ENCODE data around the gene FAM107B.
A peak's percentile ranks its signal among the peaks of the same experiment; 100 is the strongest.

FAM107B gene

DNA sequence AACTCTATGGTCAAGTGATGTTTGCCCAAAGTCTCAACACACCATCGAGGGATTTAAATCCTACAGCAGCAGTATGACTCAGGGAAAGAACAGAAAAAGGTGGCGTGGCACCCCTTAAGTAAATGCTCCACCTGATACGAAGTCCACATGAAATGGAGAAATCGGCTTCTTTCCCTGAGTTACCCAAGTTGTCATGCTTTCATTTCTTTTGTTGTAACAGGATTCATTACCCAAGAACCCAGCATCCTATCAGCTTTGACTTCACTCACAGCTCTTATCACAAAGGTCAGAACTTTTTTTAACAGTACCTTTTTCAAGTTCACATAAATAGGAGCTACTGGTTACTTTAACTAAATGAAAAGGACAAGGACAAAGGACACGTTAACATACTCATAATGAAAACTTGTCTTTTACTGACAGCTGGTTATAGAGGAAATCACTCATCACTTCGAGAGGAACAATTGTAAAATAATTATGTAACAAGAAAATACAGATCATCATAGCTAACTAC is 224.2 kb downstream of the FAM107B start:
- no peak for DNase-seq

DNA sequence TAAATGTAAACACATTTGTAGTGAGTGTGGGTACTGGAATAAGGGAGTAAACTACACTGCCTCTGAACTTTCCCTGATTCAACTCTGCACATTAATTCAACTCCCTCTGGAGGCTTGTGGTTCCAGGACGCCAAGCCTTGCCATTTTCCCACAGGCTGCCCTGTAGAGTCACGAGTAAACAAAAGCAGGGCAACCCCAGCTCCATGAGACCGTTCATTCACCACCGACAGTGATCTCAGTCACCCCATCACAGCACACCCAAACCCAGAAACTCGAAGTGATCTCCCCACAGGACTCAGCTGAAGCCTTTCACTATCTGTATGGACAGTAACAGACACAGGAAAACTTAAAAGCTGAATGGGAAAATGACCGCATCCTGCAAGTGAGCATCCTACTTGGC is 225.2 kb downstream of the FAM107B start:
- DNase-seq = no peak

DNA sequence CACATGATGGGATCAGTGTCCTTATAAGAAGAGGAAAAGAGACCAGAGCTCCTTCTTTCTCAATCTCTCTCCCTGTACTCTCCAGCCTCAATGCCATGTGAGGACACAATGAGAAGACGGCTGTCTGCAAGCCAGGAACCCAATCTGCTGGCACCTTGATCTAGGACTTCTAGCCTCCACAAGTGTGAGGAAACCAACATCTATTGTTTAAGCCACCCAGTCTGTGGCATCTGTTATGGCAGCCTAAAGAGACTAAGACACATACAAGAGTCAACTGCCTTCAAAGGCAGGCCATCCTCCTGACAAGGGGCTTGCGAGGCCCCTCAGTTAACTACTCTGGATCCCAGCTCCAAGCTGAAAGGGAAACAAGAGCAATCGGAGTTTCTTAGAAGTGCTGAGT is 225.7 kb downstream of the FAM107B start:
- DNase-seq = no peak

DNA sequence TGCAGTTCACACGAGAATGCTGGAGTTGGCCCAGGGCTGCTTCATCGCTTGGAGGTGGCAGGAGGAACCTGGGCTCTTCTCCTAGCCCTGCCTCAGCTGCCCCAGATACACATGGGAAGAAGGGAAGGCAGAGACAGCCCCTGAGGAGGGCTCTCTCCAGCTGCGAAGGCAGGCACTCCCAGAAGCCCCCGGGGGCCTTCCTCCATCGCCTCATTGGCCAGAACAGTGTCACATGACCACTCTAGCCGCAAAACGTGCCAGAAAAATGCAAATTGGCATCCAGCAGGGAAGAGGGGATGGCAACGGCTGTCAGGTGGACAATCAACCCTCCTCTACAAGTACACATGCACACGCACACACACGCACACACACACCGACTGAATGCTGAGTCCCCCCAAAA is 226.2 kb downstream of the FAM107B start:
- DNase-seq = no peak

DNA sequence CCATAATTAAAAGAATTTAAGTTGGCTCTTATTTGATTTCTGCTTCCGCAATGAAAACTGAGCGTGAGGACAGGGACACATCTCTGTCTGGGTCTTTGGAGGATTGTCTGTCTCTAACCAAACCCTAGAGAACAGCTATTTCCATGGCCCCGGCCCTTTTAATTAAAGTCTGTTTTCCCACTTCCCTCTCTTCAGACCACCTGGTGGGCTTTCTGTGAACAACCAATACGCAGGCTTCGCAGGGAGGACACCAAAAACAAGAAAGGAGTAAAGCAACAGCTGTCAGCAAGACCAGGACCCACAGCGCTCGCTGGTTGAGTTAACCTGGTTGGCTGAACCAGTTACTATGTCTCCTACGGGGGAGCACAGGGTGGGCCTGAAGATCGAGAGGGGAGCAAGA is 226.9 kb downstream of the FAM107B start:
- no peak for DNase-seq

DNA sequence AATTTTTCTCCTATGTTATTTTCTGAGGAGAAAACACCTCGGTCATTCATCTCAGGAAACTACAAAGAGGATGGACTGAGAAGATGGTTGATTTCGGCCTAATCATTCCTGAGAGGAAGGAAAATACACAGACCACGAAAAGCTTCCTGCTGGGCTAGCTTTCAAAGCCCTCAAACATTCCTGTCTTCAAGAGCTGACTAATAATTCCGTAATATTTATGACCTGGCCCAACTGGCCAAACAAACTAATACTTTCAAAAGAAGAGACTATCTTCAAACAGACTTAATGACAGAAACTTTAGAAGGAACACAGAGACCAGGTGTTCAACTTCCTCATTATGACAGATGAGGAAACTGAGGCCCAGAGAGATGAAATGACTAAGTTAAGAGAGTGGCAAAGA is 228.9 kb downstream of the FAM107B start:
- no peak for DNase-seq

DNA sequence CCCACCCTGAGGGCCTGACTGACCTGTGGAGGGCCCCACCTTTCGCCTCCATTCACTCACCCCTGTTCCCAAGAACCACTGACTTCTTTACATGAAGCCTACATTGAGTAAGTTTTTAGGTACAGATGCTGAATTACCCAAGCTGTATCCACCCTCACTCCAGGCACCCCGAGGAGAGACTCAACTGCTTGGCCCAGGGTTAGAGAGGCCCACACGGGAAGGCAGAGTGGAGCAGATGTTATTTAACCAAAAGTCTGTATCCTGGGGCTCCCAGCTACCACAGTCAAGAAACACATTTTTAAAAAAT is 230.8 kb downstream of the FAM107B start:
- no peak for DNase-seq

DNA sequence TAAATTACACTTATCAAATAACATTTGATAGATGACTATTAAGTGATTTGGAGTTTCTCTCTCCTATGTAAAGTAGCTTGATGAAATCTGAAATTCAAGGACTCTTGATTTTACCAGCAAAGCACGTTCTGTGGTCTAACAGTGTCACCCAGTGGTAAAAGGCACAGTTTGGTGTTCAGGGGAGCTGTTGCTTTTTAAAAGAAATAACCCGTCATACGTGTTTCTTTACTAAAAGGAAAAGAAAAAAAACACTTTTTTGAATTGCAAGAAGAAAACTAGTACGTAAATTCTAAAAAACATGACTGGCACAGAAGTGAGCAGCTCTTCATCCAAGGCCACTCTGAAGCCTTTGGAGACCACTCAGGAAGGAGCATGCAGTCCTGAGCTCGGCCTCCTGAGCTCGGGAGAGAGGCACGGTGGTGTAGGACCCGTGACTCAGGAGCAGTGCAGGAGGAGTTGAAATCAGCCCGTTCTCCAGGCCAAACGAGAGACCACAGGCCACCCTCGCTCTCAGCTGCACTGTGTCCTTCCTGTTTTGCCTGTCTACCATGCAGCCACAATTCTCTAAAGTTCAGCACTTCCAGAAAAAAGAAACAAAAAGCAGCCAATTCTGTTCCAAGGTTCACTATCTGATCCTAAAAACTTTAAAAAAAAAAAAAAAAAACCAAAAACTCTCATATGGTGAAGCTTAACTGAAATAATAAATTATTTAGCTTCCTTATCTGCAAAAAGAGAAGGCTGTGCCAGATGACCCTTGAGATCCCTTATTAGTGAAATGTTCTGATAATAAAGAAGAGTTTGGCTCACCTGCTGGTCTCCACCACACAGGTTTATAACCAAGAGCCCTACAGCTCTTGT is 231.4 kb downstream of the FAM107B start:
- no peak for DNase-seq

DNA sequence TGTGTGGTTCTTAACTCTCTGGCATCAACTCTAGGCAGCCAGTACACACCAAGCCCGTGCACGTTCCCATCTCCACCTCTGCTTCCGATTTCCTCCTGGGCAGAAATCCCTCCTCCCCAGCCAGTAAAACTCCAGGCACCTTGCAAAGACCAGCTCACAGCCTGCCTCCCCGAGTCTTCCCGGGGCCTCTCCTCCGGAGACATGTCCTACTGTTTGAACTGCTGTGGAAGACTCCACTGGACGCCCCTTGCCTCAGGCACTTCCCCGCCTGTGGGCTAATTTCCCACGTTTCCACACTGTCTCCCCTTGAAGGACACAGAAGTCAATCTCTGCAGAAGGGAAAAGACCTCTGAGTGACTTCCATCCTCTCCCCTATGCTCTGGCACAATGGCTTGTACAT is 233.3 kb downstream of the FAM107B start:
- DNase-seq = no peak

DNA sequence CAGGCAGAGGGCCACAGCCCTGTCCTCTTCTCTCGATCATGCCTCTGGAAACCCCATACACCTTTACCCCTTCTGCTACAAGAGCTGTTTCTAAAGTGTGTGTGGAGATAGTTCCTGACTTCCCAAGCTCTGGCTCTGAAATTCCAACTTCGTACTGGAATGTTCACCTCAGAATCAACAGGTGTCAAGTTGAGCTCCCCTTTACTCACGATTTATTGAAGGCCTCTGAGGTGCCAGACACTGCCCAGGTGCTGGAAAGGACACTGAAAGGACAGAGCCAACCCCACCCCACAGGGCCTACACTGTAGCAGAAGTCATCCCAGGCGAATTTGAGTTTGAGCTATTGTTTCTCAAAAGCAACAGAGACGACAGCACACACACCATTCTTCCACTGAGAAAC is 234.1 kb downstream of the FAM107B start:
- no peak for DNase-seq

DNA sequence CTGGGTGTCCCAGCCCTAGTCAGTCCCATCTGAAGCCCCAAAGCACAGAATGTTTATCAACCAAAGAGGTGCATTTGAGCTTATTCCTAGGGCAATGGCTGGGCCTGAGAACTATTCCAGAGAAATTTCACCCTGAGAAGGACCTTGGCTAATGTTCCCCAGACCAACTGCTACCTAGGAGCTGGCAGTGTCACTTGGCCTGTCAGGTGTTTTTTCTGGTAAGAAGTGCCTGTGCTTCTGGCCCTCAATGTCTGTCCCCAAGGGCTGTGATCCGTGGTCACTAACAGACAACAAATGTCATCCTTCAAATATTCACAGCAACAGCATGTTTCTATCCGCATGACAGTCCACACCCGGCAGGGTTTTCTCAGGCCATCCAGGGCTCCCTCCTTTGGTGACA is 234.6 kb downstream of the FAM107B start:
- no peak for DNase-seq

DNA sequence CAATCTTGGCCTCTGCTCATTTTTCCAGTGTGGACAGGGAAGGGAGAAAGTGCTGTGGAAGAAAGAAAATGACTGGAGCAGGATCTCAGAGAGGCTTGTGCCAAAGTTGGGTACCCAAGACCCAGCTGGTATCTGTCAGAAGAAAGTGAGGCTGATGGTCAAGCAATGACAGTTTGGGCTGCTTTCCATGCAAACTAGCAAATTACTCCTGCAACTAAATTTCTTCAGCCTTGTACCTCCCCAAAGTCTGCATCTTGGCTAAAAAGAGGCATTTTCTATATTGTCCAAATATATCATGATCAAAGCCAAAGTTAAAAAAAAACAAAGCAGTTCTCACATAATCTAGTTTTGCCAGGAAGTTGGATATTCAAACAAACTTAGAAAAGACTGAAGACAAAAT is 235.5 kb downstream of the FAM107B start:
- no peak for DNase-seq

DNA sequence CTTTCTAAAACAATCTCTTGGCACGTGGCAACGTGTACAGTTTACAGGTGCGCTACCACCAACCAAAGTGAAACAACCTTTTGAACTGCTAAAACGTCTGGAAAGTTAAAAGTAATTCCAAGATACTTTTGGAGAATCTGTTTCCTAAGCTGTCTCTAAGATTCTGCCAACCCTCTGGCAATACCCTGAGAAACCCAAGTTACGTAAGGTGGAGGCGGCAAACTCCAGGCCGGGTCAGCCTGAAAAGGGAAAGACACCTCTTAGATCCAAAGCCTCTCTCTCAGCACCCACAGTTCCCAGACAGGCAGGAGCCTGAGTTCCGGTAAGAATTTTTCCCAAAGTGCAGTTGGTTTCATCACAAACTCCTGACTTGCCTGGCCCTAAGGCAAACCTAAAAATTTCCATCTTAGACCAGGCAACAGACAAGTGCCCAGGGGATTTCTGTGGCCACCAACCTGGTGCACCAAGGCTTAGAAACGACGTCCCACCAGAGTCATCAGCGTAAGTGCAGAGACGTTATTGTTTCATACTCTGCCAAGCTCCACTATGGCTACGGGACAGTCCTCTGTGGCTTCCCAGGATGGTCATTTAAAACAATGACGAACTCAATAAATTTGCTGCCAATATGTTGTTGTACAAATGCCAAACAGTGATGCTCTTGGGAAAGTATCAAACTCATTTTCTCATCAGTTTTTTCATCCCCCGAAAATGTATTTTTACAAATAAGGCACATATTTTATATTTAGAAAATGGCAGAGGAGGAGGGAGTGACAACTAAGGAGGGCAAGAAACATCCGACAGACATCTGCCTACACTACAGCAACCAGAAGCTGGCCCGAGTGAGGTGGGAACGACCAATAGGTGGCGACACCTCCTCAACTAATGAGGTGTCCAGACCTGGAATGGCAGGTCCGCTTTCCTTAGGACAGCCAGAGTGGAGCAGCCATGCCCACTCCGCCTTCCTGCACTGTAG is 238.2 kb downstream of the FAM107B start:
- DNase-seq = peak; percentile 50

DNA sequence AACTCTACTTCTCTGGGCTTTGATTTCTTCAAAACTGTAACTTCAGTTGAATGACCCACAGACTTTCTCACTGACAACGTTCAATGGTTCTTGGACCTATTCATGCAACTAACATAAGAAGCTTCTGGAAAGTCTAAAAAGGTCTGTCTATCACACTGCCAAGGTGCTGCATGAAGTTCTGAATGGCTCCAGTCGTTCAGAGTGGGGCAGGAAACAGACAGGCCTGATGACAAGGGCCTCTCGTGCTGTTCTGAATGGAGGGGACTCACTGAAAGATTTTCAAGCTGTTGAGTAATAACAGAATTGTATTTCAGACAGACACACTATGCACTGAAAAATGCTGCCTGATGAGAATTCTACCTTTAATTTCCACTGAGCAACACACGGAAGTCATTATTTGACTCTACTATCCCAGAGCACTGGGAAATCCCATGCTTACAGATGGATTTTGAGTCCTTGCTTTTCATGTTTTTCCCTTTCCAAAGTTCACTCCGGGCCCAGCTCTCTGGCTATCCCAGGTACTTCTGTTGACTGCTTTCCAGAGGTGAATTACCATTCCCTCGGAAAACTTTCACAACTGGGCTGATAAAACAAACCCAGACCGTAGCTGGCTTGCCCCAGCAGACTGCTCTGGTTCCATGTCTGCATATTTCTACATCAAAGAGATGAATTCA is 239.1 kb downstream of the FAM107B start:
- DNase-seq = no peak

DNA sequence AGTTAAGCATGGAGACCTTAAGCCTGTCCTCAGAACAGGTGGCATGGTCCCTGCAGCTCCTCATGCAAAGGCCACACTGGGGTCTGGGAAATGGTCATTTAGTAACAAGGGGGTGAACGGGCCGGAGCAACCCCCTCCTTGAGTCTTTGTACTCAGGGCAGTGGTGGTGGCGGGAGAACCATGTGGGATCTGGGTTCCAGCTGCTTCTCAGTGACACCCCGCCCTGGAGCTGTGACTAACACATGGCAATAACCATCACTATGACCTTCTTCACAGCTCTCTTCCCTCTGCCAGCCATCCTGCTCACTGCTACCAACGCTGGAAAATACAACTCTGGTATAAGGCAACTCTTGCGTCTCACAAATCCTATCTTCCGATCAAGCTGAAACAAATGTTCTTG is 240.5 kb downstream of the FAM107B start:
- DNase-seq = no peak

DNA sequence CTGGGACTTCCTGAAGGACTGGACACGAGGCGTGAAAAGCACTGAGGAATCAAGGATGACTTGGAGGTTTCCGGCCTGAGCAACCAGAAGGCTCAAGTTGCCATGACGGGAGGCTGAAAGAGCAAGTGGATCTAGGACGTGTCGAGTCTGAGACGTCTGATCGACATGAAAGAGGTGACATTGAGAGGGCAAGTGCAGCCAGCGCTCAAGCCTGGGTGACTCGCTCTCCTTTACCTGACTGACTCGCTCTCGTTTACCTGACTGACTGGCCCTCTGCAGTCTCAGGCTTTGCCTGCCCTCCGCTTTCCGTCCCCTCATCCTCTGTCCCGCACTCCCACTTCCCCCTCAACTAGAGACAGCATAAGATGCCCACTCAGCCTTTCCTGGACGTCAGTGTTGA is 241.4 kb downstream of the FAM107B start:
- no peak for DNase-seq

DNA sequence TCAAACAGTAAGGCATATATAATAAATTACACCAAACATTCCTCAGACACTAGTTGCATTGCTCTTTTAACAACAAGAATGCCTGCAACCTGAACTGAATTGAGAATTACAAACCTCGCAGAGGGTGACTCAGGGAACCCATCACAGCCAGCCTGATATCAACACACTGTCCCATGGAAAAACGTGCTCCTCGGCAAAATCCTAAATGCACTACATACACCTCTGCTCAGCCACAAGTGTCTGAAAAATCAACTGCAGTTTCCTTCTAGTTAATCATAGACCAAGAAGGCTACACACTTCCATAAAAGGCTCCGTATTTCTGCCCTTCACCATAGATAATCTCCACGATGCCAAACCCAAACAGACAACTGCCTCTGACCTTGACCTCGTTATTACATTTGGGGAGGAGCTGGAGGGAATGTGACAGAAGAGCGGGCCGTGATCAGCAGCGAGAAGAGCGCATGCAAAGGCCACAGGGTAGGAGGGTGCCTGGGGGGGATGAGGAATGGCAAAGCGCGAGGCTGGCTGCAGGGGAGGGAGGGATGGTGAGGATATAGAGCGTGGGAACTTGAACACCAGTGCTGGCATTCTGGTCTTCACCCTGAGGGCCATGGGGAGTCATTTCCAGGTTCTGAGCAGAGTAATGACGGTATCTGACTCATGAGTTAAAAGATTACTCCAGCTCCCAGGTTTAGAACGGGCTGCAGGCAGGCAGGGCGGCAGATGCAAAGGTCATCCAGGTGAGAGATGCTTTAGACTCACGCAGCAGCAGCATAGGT is 242.0 kb downstream of the FAM107B start:
- no peak for DNase-seq

DNA sequence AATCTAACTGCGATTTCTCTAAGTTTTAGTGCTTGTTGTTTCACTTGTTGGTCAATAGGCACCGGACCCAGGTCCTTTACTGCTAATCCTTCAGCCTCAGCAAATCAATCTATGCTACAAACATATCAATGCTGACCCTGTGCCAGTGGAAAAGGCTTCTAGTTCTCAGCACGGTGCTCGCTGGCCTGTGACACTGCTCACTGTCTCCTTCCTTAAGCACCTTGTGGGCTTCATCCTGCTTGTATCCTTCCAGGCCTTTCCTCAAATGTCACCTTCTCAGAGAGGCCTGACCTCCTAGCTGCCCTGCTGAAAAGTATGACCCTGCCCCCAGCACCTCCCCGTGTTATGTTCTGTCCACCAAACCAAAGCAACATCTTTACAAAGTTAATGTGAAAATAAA is 242.7 kb downstream of the FAM107B start:
- no peak for DNase-seq

DNA sequence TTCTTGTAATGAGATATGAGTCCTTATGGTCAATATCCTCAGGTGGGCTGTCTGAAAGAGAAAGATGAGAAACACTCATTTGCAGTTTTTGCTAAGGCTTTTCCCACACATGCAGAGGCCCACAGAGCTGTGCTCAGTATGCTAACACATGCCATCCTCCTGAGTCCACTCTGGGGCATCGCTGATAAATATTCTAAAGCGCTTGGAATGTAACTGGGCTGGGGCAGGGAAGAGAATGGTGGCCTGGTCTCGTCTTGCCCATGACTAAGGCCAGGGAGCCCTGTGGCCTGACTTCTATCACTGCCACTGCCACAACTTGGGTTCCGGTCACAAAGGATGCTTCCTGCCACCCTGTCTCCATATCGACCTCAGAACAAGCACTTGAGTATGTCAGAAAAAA is 244.2 kb downstream of the FAM107B start:
- no peak for DNase-seq

DNA sequence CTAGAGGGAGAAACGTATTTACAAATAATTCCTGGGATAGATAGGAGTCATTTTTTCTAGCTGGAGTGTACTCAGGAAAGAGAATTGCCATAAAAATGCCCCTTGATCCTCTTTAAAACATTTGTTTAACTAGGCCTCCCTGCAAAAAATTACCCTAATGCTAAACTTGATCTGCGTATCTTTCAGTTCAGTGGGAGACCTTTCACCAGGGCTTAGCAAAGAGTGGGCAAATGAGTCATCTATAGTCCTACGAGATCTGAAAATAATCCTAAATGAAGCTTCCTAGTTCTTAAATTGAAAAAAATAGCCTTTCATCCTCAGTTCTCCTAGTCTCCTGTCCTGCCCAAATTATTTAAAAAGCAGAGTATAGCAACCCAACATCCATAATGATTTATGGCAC is 245.3 kb downstream of the FAM107B start:
- DNase-seq = no peak

DNA sequence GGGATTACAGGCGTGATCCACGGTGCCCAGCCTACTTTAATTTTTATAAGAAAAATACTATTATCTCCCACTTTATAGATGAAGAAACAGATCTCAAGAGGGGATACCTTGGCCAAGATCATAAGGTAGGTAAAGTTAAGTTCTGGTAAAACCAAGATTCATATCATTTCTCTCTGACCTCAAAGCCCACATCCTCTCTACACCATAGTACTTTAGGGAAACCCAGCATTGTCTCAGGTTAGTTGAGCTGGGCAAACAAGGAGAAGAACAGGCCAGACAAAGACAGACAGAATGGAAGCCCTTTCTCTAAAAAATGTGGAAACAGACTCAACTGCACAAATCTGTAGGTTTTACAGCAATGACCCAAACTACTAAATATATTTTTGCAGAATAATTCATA is 246.2 kb downstream of the FAM107B start:
- no peak for DNase-seq

DNA sequence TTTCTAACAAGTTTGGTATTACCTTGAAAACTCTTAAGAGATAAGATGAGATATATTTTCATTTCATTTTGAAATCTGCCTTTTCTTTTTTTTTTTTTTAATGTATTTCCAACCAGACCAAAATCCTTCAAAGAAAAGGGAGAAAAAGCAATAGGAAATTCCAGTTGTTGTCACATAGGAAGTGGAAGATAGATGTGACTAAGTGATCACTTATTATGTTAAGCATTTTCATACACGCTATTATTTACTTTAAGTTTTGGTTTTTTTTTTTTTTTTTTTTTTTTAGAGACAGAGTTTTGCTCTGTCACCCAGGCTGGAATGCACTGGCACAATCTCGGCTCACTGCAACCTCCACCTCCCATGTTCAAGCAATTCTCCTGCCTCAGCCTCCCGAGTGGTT is 246.8 kb downstream of the FAM107B start:
- no peak for DNase-seq

Data from stimulated activated CD4-positive, alpha-beta T cell treated with anti-CD3 and anti-CD28 coated beads, Interleukin-4, amount 100 ng/mL, for 1 hour (primary cell).